K562 (cell line): Measurements from ENCODE around the gene ERVK3-1. TPM values are rescaled to one million over a fixed set of nuclear protein-coding genes. Genes with fewer than 3 reads are reported as not detected.
A peak's percentile ranks its signal among the peaks of the same experiment; 100 is the strongest.

ENCODE experiments used
- AFF4 ChIP-seq: sonication (generic); formaldehyde crosslinking; IDR thresholded peaks from 2 replicates; pipeline ENCODE4 v1.8.0; 2023; ENCODE audit warnings: mild to moderate bottlenecking, missing genetic modification reagents
- CEBPG ChIP-seq, 3 experiments: fragments of 200-800 bp in 1 of 3; sonication (Bioruptor generic) in 1 of 3; sonication (generic) in 1 of 3; formaldehyde crosslinking in 1 of 3; IDR thresholded peaks in 2 of 3; conservative IDR thresholded peaks in 1 of 3; 2 replicates each; pipeline versions ENCODE4 v1.6.1 to v1.8.0; 2016 to 2022; ENCODE audit warnings: missing compliant biosample characterization in 2 of 3, missing genetic modification characterization in 2 of 3, mild to moderate bottlenecking in 1 of 3, missing genetic modification reagents in 1 of 3
- CREB3L1 ChIP-seq: fragments of 450-650 bp; IDR thresholded peaks from 2 replicates; pipeline ENCODE4 v1.6.1; 2014; ENCODE audit warnings: low read depth, mild to moderate bottlenecking, moderate library complexity, borderline replicate concordance
- CREM ChIP-seq: IDR thresholded peaks from 2 replicates; pipeline ENCODE4 v1.6.1; 2014; ENCODE audit warnings: antibody characterized with exemption, low read depth
- ELF1 ChIP-seq: fragments of 200-800 bp; sonication (Bioruptor generic); IDR thresholded peaks from 2 replicates; pipeline ENCODE4 v1.6.1; 2016; ENCODE audit warnings: missing genetic modification characterization, missing compliant biosample characterization
- ESRRA ChIP-seq: fragments of 450-650 bp; IDR thresholded peaks from 2 replicates; pipeline ENCODE4 v1.6.1; 2014; ENCODE audit warnings: low read depth, mild to moderate bottlenecking, moderate library complexity, borderline replicate concordance
- ETV1 ChIP-seq: fragments of 450-650 bp; conservative IDR thresholded peaks from 2 replicates; pipeline ENCODE4 v1.6.1; 2016; ENCODE audit warnings: missing genetic modification characterization, control low read depth, low read depth, missing compliant biosample characterization
- FOXK2 ChIP-seq, 2 experiments: fragments of 450-650 bp; IDR thresholded peaks in 1 of 2; conservative IDR thresholded peaks in 1 of 2; 2 replicates each; pipeline ENCODE4 v1.6.1; 2016; ENCODE audit warnings: low read depth in 2 of 2, mild to moderate bottlenecking in 1 of 2
- GATA2 ChIP-seq: sonication (generic); formaldehyde crosslinking; IDR thresholded peaks from 2 replicates; pipeline ENCODE4 v1.4.0; 2020; ENCODE audit warnings: mild to moderate bottlenecking, missing genetic modification reagents
- JUND ChIP-seq, 2 experiments: IDR thresholded peaks; 2 replicates in 1 of 2; 3 replicates in 1 of 2; pipeline ENCODE4 v1.6.1; 2011; ENCODE audit warnings: borderline replicate concordance in 2 of 2, low read depth in 2 of 2, low read length in 2 of 2, improper control_type of control experiment in 1 of 2, missing biosample characterization in 1 of 2, missing genetic modification characterization in 1 of 2, missing genetic modification reagents in 1 of 2
- KAT7 ChIP-seq: sonication (generic); formaldehyde crosslinking; IDR thresholded peaks from 2 replicates; pipeline ENCODE4 v1.8.0; 2022; ENCODE audit warnings: missing genetic modification reagents, mild to moderate bottlenecking, borderline replicate concordance
- MYBL2 ChIP-seq, 2 experiments: fragments of 450-650 bp in 1 of 2; sonication (generic) in 1 of 2; formaldehyde crosslinking in 1 of 2; IDR thresholded peaks; 2 replicates each; pipeline versions ENCODE4 v1.6.1 to v1.8.1; 2017 to 2022; ENCODE audit warnings: borderline replicate concordance in 1 of 2, inconsistent platforms in 1 of 2, low read depth in 1 of 2, mild to moderate bottlenecking in 1 of 2, missing genetic modification reagents in 1 of 2, moderate library complexity in 1 of 2
- SIX5 ChIP-seq, 2 experiments: IDR thresholded peaks; 2 replicates each; pipeline ENCODE4 v1.6.1; 2011; ENCODE audit warnings: low read length in 2 of 2, borderline replicate concordance in 1 of 2, low read depth in 1 of 2, mild to moderate bottlenecking in 1 of 2, moderate library complexity in 1 of 2; ENCODE audit not compliant: insufficient read depth in 1 of 2
- SMAD4 ChIP-seq: fragments of 250-450 bp; sonication (Bioruptor Pico); conservative IDR thresholded peaks from 2 replicates; pipeline ENCODE4 v1.8.0; 2021; ENCODE audit warnings: inconsistent platforms, mild to moderate bottlenecking, moderate library complexity
- TAF9B ChIP-seq: fragments of 450-650 bp; IDR thresholded peaks from 2 replicates; pipeline ENCODE4 v1.6.1; 2018; ENCODE audit warnings: mild to moderate bottlenecking; ENCODE audit not compliant: partially characterized antibody
- ZFX ChIP-seq: sonication (generic); formaldehyde crosslinking; IDR thresholded peaks from 2 replicates; pipeline ENCODE4 v1.8.0; 2022; ENCODE audit warnings: mild to moderate bottlenecking, missing genetic modification reagents, moderate library complexity
- ZNF644 ChIP-seq: fragments of 200-800 bp; sonication (Bioruptor generic); IDR thresholded peaks from 2 replicates; pipeline ENCODE4 v1.6.1; 2016; ENCODE audit warnings: low read depth, missing genetic modification characterization, missing compliant biosample characterization
- ZZZ3 ChIP-seq: fragments of 450-650 bp; IDR thresholded peaks from 2 replicates; pipeline ENCODE4 v1.6.1; 2016; ENCODE audit warnings: antibody characterized with exemption, mild to moderate bottlenecking, moderate library complexity
- polyA plus RNA-seq, 8 experiments: library from polyadenylated mRNA; depleted of rRNA in 4 of 8; stranded (reverse) in 5 of 8; unstranded in 3 of 8; fragments of >200 nt; fragmentation: Nextera tagmentation in 2 of 8; fragmentation: Illumina TruSeq in 1 of 8; extraction: Ambion mirVana in 2 of 8; extraction: Trizol in 1 of 8; gene quantifications; 2 replicates each; pipeline versions ENCODE4 v1.2.1 to v1.2.3, GENCODE V29; 2011 to 2014; ENCODE audit warnings: inconsistent platforms in 1 of 8, missing spikeins in 1 of 8
- total RNA-seq, 7 experiments: library from RNA; depleted of rRNA in 6 of 7; stranded (reverse); fragments of >200 nt in 6 of 7; fragmentation: Illumina TruSeq in 2 of 7; extraction: Trizol in 2 of 7; gene quantifications; 2 replicates each; pipeline versions ENCODE4 v1.2.1 to v1.2.3, GENCODE V29; 2011 to 2021; ENCODE audit warnings: low replicate concordance in 1 of 7

Gene ERVK3-1
- total and polyA plus RNA-seq, 9 of the 15 experiments (the other 6 are each of a cell fraction or from before 2014, with no cell fraction given): 87.6 to 299 (median 119) TPM

GRCh38 chr19:58305065-58305931 lies at the start of gene ERVK3-1 (continued):
- TF ChIP-seq CEBPG (CRISPR knock-in tag; IDR thresholded peaks at IDR 0.05): no peak
- no peak for TF ChIP-seq CEBPG (tag; conservative IDR thresholded peaks at IDR 0.05 in 1 of 2, IDR thresholded peaks at IDR 0.05 in 1 of 2)
- TF ChIP-seq ELF1 (tag): peak; percentile 99
- TF ChIP-seq ESRRA: peak; percentile 61; the same call in 1 of the 2 replicates
- peak; percentile 47 for TF ChIP-seq GATA2
- peak; percentile 92 to 94 for TF ChIP-seq SIX5 (IDR thresholded peaks at IDR 0.05; ENCODE audit: borderline replicate concordance in 1 of 2, insufficient read depth in 1 of 2, low read depth in 1 of 2, low read length in 2 of 2)
- peak; percentile 93 for TF ChIP-seq CREB3L1
- peak; percentile 68; the same call in 1 of the 2 replicates for TF ChIP-seq KAT7 (CRISPR knock-in tag)
- TF ChIP-seq SMAD4 (CRISPR knock-in tag): 0 out of 2 replicates have a peak, but pooled peaks have one; percentile 52
- 0 out of 2 replicates have a peak, but pooled peaks have one; percentile 37 for TF ChIP-seq ZZZ3
- peak; percentile 76; the same call in 1 of the 2 replicates for TF ChIP-seq ZNF644
- peak; percentile 81 for TF ChIP-seq AFF4
- TF ChIP-seq FOXK2 (conservative IDR thresholded peaks at IDR 0.05 in 1 of 2, IDR thresholded peaks at IDR 0.05 in 1 of 2; ENCODE audit: low read depth in 2 of 2): peak; percentile 56 to 80; a peak in 3 of 4 replicates
- peak; percentile 98 for TF ChIP-seq ETV1 (tag)
- peak; percentile 94 for TF ChIP-seq CREM
- peak; percentile 51; the same call in 1 of the 2 replicates for TF ChIP-seq JUND (IDR thresholded peaks at IDR 0.05; ENCODE audit: borderline replicate concordance, low read depth, low read length)
- peak; percentile 28; the same call in 1 of the 3 replicates for TF ChIP-seq JUND (tag; IDR thresholded peaks at IDR 0.05; ENCODE audit: borderline replicate concordance, low read depth, low read length)
- no peak for TF ChIP-seq MYBL2 (IDR thresholded peaks at IDR 0.05; ENCODE audit: low read depth)
- TF ChIP-seq MYBL2 (CRISPR knock-in tag; IDR thresholded peaks at IDR 0.05; ENCODE audit: borderline replicate concordance): no peak
- peak; percentile 55 for TF ChIP-seq ZFX (CRISPR knock-in tag)
- TF ChIP-seq TAF9B: peak; percentile 97
